ENCODE data around the gene FFAR3. TPM values are rescaled to one million over a fixed set of nuclear protein-coding genes. Genes with fewer than 3 reads are reported as not detected.

FFAR3 gene
- total and polyA plus RNA-seq, 8 donors = 0.09 to 1.6 (median 0.30) TPM; not detected in 2

GRCh38 chr19:35397064-35397463 is 38.8 kb downstream of the FFAR3 start:
- Histone ChIP-seq H3K36me3 (no peaks in the 10 kb centered on the region), H3K4me3 (no peak overlapping the region), H3K9me3 (no peaks in the 10 kb centered on the region), H3K4me1 (peaks cover 0 to 4% of the 10 kb centered on the region in 2 donors), H3K27ac (no peak overlapping the region), H3K27me3 (peaks cover 0 to 6% of the 10 kb centered on the region in 2 donors)
- no peak for ATAC-seq
- intact Hi-C loops (cut with DNase I) = no loop called here
- TF ChIP-seq CTCF (IDR thresholded peaks at IDR 0.05) = no peak
- DNase-seq = no peak

GRCh38 chr19:35398570-35398969 is 40.3 kb downstream of the FFAR3 start:
- H3K4me3 ChIP-seq = no peak overlapping the region
- no peak for TF ChIP-seq CTCF (IDR thresholded peaks at IDR 0.05)
- H3K4me1 ChIP-seq = peaks cover 0 to 4% of the 10 kb centered on the region in 2 donors
- H3K9me3 ChIP-seq = no peaks in the 10 kb centered on the region
- no peak overlapping the region for H3K27ac ChIP-seq
- ATAC-seq = no peak
- H3K27me3 ChIP-seq = peaks cover 0 to 6% of the 10 kb centered on the region in 2 donors
- intact Hi-C loops (cut with DNase I) = no loop called here
- no peaks in the 10 kb centered on the region for H3K36me3 ChIP-seq
- DNase-seq = no peak

- Histone ChIP-seq H3K27me3 (peaks cover 0 to 6% of the 10 kb centered on the region in 2 donors), H3K36me3 (no peaks in the 10 kb centered on the region), H3K27ac (no peak overlapping the region), H3K4me1 (peaks cover 0 to 4% of the 10 kb centered on the region in 2 donors), H3K4me3 (no peak overlapping the region), H3K9me3 (no peaks in the 10 kb centered on the region)
- ATAC-seq = no peak
- no peak for DNase-seq
- TF ChIP-seq CTCF (IDR thresholded peaks at IDR 0.05) = no peak
- intact Hi-C loops (cut with DNase I) = no loop called here
Measured at GRCh38 chr19:35399231-35399630, 41.0 kb downstream of the FFAR3 start.

GRCh38 chr19:35399948-35400772 is 41.9 kb downstream of the FFAR3 start:
- no peak overlapping the region for H3K4me3 ChIP-seq
- H3K27ac ChIP-seq = no peak overlapping the region

More at GRCh38 chr19:35399948-35400772, 41.9 kb downstream of the FFAR3 start:
- no peak for TF ChIP-seq CTCF (IDR thresholded peaks at IDR 0.05)
- H3K9me3 ChIP-seq = no peaks in the 10 kb centered on the region
- no peaks in the 10 kb centered on the region for H3K36me3 ChIP-seq
- DNase-seq (no peak), ATAC-seq (no peak)
- H3K4me1 ChIP-seq = peaks cover 0 to 4% of the 10 kb centered on the region in 2 donors
- H3K27me3 ChIP-seq = peaks cover 0 to 6% of the 10 kb centered on the region in 2 donors
- intact Hi-C loops (cut with DNase I) = no loop called here
